ENCODE measurements around the gene UGT1A7. TPM values are rescaled to one million over a fixed set of nuclear protein-coding genes. Genes with fewer than 3 reads are reported as not detected.

UGT1A7 gene
- total RNA-seq, 2 experiments from 2014 or later, result not detected

- no peak overlapping the region for H3K4me3 Mint-ChIP-seq
- H3K36me3 Mint-ChIP-seq (ENCODE audit: low read depth), result no peaks in the 10 kb centered on the region
- H3K9me3 Mint-ChIP-seq, result peaks cover 3% of the 10 kb centered on the region
- H3K27me3 Mint-ChIP-seq, result peaks cover 20% of the 10 kb centered on the region
- no peaks in the 10 kb centered on the region for H3K4me1 Mint-ChIP-seq
- no peak overlapping the region for H3K27ac Mint-ChIP-seq
- DNase-seq, result no peak
- ChIA-PET CTCF (no interaction called here), POLR2A (no interaction called here)
Observed at GRCh38 chr2:233668605-233669260, 13.0 kb upstream of the UGT1A7 start.

DNA sequence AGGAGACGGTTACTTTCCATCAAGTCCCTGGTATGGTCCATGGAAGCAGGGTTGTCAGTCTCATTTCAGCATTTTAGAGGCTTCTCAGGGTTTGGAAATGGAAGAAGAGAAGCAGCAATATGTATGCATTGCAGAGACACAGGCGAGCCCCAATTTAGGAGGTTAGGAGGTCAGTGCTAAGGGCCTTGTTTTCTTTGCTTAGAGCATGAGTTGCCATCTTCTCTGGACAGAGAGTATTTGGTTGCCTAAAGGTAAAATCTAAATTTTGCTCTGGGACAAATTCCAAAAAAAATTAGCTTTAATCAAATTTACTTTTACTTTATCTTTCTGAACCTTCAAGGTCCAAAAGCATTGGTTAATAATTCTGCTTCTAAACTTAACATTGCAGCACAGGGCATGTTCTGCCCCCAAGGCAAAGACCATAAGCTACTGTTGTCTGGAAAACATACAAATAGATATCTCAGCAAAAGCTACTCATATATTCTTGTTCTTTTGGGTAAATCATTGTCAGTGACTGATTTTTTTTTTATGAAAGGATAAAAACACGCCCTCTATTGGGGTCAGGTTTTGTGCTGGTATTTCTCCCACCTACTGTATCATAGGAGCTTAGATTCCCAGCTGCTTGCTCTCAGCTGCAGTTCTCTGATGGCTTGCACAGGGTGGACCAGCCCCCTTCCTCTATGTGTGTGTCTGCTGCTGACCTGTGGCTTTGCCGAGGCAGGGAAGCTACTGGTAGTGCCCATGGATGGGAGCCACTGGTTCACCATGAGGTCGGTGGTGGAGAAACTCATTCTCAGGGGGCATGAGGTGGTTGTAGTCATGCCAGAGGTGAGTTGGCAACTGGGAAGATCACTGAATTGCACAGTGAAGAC is 10.2 kb upstream of the UGT1A7 start, which contains the start of gene UGT1A9:
UGT1A9 (plus strand) TSS at position 609 of the 872 bp plus-strand sequence; CDS start at position 646, 37 bp downstream.
- no peaks in the 10 kb centered on the region for H3K36me3 Mint-ChIP-seq (ENCODE audit: low read depth)
- no peaks in the 10 kb centered on the region for H3K4me1 Mint-ChIP-seq
- H3K9me3 Mint-ChIP-seq, result no peaks in the 10 kb centered on the region
- no peak within 1 kb of the TSS for H3K27ac Mint-ChIP-seq
- DNase-seq, result no peak
- H3K4me3 Mint-ChIP-seq, result no peak within 1 kb of the TSS
- H3K27me3 Mint-ChIP-seq, result peaks cover 19% of the 10 kb centered on the region
- POLR2A ChIA-PET, result no interaction called here
- CTCF ChIA-PET, result no interaction called here

DNA sequence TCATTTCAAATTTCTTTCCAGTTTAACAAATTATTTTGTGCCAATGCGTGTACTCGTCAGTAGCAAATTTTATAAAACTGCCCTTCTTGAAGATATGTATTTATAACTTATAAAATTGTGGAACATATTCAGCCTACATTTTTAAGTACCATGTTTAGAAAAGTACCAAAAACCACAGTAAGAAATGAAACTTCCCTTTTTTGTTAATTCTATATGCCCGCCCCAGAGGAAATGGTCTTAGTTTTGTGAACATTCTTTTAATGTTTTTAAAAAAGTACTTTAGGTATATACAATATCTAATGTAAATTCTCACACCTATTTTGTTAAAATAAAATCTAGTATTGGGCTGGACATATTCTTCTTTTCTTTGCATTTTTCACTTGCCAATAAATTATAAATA is 8.8 kb upstream of the UGT1A7 start:
- no peak overlapping the region for H3K27ac Mint-ChIP-seq
- H3K4me3 Mint-ChIP-seq, result no peak overlapping the region
- POLR2A ChIA-PET, result no interaction called here
- CTCF ChIA-PET, result no interaction called here
- H3K4me1 Mint-ChIP-seq, result no peaks in the 10 kb centered on the region
- H3K27me3 Mint-ChIP-seq, result peaks cover 24% of the 10 kb centered on the region
- no peaks in the 10 kb centered on the region for H3K36me3 Mint-ChIP-seq (ENCODE audit: low read depth)
- H3K9me3 Mint-ChIP-seq, result no peaks in the 10 kb centered on the region
- DNase-seq, result no peak

DNA sequence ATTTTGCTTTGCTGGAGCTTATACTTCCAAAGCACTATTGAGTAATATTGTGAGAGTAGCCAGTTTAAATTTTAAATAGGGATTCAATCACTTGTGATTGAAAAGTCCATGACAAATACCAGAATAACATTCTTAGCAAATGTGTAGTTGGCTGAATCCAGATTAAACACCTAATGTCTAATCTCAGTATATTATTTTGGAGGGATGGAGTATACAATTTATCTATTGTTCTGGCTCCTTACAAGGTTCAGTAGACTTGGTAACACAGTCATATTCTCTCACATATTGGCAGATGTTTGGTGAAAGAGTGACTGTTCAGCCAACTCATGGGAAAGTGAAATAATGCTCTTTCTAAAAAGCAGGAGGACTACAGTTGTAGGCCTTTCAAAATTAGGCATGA is 7.8 kb upstream of the UGT1A7 start:
- Mint-ChIP-seq H3K27me3 (peaks cover 29% of the 10 kb centered on the region), H3K4me1 (no peaks in the 10 kb centered on the region), H3K27ac (no peak overlapping the region), H3K4me3 (no peak overlapping the region), H3K36me3 (ENCODE audit: low read depth) (no peaks in the 10 kb centered on the region), H3K9me3 (no peaks in the 10 kb centered on the region)
- CTCF ChIA-PET, result no interaction called here
- POLR2A ChIA-PET, result no interaction called here
- no peak for DNase-seq

- Mint-ChIP-seq H3K9me3 (no peaks in the 10 kb centered on the region), H3K4me3 (no peak overlapping the region), H3K27ac (no peak overlapping the region), H3K36me3 (ENCODE audit: low read depth) (no peaks in the 10 kb centered on the region), H3K4me1 (no peaks in the 10 kb centered on the region), H3K27me3 (peaks cover 32% of the 10 kb centered on the region)
- DNase-seq, result no peak
- POLR2A ChIA-PET, result no interaction called here
- CTCF ChIA-PET, result no interaction called here
Observed at GRCh38 chr2:233674314-233674713, 7.4 kb upstream of the UGT1A7 start.

- H3K4me1 Mint-ChIP-seq, result no peaks in the 10 kb centered on the region
- H3K9me3 Mint-ChIP-seq, result no peaks in the 10 kb centered on the region
- H3K27ac Mint-ChIP-seq, result no peak overlapping the region
- ChIA-PET CTCF (no interaction called here), POLR2A (no interaction called here)
- no peaks in the 10 kb centered on the region for H3K36me3 Mint-ChIP-seq (ENCODE audit: low read depth)
- no peak for DNase-seq
- peaks cover 31% of the 10 kb centered on the region for H3K27me3 Mint-ChIP-seq
- no peak overlapping the region for H3K4me3 Mint-ChIP-seq
Observed at GRCh38 chr2:233674995-233675394, 6.7 kb upstream of the UGT1A7 start.

DNA sequence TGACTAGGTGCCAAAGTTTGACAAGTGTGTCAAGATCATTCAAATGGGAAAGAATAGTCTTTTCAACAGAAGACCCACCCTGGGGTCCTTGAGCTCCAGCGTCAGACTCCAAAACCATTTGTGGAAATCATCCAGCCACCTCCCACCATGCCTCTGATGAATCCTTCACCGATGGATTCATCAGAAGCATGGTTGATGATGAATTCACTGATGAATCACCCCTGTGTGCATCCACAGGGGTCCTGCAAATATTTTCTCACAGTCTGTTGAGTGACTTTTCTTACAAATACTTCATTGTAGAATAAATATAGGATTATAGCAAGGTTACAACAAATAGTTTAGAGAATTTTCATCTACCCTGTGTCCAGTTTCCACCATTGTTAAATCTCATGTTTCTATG is 5.7 kb upstream of the UGT1A7 start:
- H3K4me1 Mint-ChIP-seq, result no peaks in the 10 kb centered on the region
- CTCF ChIA-PET, result no interaction called here
- DNase-seq, result no peak
- H3K27ac Mint-ChIP-seq, result no peak overlapping the region
- H3K27me3 Mint-ChIP-seq, result peaks cover 25% of the 10 kb centered on the region
- POLR2A ChIA-PET, result no interaction called here
- no peak overlapping the region for H3K4me3 Mint-ChIP-seq
- H3K9me3 Mint-ChIP-seq, result no peaks in the 10 kb centered on the region
- no peaks in the 10 kb centered on the region for H3K36me3 Mint-ChIP-seq (ENCODE audit: low read depth)

- Mint-ChIP-seq H3K4me1 (no peaks in the 10 kb centered on the region), H3K9me3 (no peaks in the 10 kb centered on the region), H3K27ac (no peak overlapping the region), H3K4me3 (no peak overlapping the region), H3K27me3 (peaks cover 30% of the 10 kb centered on the region), H3K36me3 (ENCODE audit: low read depth) (no peaks in the 10 kb centered on the region)
- DNase-seq, result no peak
- CTCF ChIA-PET, result no interaction called here
- POLR2A ChIA-PET, result no interaction called here
Observed at GRCh38 chr2:233679196-233679595, 2.5 kb upstream of the UGT1A7 start.

GRCh38 chr2:233680361-233681045 is 1.2 kb upstream of the UGT1A7 start:
- ChIA-PET POLR2A (no interaction called here), CTCF (no interaction called here)
- Mint-ChIP-seq H3K4me1 (no peaks in the 10 kb centered on the region), H3K36me3 (ENCODE audit: low read depth) (no peaks in the 10 kb centered on the region), H3K4me3 (no peak overlapping the region), H3K27me3 (peaks cover 32% of the 10 kb centered on the region), H3K27ac (no peak overlapping the region), H3K9me3 (no peaks in the 10 kb centered on the region)
- DNase-seq, result no peak

GRCh38 chr2:233684640-233685039 is 2.9 kb downstream of the UGT1A7 start:
- Mint-ChIP-seq H3K4me1 (no peaks in the 10 kb centered on the region), H3K4me3 (no peak overlapping the region), H3K9me3 (no peaks in the 10 kb centered on the region), H3K36me3 (ENCODE audit: low read depth) (no peaks in the 10 kb centered on the region), H3K27ac (no peak overlapping the region), H3K27me3 (peaks cover 10% of the 10 kb centered on the region)
- ChIA-PET CTCF (no interaction called here), POLR2A (no interaction called here)
- DNase-seq, result no peak

- CTCF ChIA-PET, result interaction anchor here (1.0 kb wide), 1 partner anchor 13 kb away, joined by 3 read pairs; no protein-coding TSS in a partner anchor
- POLR2A ChIA-PET, result no interaction called here
- Mint-ChIP-seq H3K9me3 (no peaks in the 10 kb centered on the region), H3K36me3 (ENCODE audit: low read depth) (no peaks in the 10 kb centered on the region), H3K27me3 (peaks cover 12% of the 10 kb centered on the region), H3K4me3 (no peak overlapping the region), H3K27ac (no peak overlapping the region), H3K4me1 (no peaks in the 10 kb centered on the region)
- no peak for DNase-seq
Observed at GRCh38 chr2:233686928-233687327, 5.2 kb downstream of the UGT1A7 start.

- Mint-ChIP-seq H3K9me3 (no peaks in the 10 kb centered on the region), H3K4me1 (no peaks in the 10 kb centered on the region), H3K27ac (no peak overlapping the region), H3K4me3 (no peak overlapping the region), H3K27me3 (peaks cover 12% of the 10 kb centered on the region), H3K36me3 (ENCODE audit: low read depth) (no peaks in the 10 kb centered on the region)
- no peak for DNase-seq
- CTCF ChIA-PET, result no interaction called here
- POLR2A ChIA-PET, result no interaction called here
Observed at GRCh38 chr2:233688341-233688740, 6.6 kb downstream of the UGT1A7 start.

GRCh38 chr2:233689031-233689430 is 7.3 kb downstream of the UGT1A7 start:
- Mint-ChIP-seq H3K4me3 (no peak overlapping the region), H3K4me1 (no peaks in the 10 kb centered on the region), H3K27ac (no peak overlapping the region), H3K36me3 (ENCODE audit: low read depth) (no peaks in the 10 kb centered on the region), H3K27me3 (peaks cover 6% of the 10 kb centered on the region), H3K9me3 (no peaks in the 10 kb centered on the region)
- no peak for DNase-seq
- ChIA-PET CTCF (no interaction called here), POLR2A (no interaction called here)
